Loucy (cell line): Measurements from ENCODE around the gene FGF12.

ENCODE experiments used
- CTCF ChIP-seq: fragments of 200-600 bp; sonication (generic); conservative IDR thresholded peaks from 2 replicates; pipeline ENCODE4 v1.5.1; 2014; ENCODE audit warnings: mild to moderate bottlenecking, antibody characterized with exemption, low read length
- EZH2phosphoT487 ChIP-seq: fragments of 200-600 bp; IDR thresholded peaks from 2 replicates; pipeline ENCODE4 v1.6.1; 2018; ENCODE audit warnings: antibody characterized with exemption, mild to moderate bottlenecking, moderate library complexity, borderline replicate concordance

DNA sequence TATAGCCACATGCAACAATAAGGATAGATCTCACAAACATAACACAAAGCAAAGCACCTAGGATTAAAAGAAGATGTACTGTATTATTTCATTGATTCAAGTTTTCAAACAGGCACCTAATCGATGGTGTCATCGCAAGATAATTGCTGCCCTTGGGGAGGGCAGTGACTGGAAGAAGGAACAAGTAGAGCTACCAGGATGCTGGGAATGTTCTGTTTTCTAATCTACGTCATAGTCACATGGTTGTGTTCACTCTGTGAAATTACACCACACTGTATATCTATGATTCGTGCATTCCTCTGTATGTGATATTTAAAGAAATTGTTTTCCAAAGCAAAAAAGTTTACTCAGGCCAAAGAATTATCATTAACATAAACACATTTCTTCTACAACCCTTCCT lies 236.6 kb downstream of the FGF12 start:
- TF ChIP-seq CTCF, result no peak
- no peak for TF ChIP-seq EZH2phosphoT487
